Left kidney (tissue), 1 donor: Measurements from ENCODE around the gene RPN2. TPM values are rescaled to one million over a fixed set of nuclear protein-coding genes. Genes with fewer than 3 reads are reported as not detected.

Source experiments
- polyA plus RNA-seq: library from polyadenylated mRNA; unstranded; fragments of 120-200 nt; gene quantifications from one replicate; pipeline ENCODE4 v1.2.1, GENCODE V29; 2013; ENCODE audit not compliant: insufficient read length

Gene RPN2
- polyA plus RNA-seq, 1 donor = 296 TPM

Other genes starting within 250 kb of the RPN2 start
- gene SAMHD1, start 227.6 kb upstream of the RPN2 start, polyA plus RNA-seq = 26.3 TPM
- 15.8 TPM for gene RBL1, start 83.3 kb upstream of the RPN2 start, polyA plus RNA-seq
- gene MROH8, start 218 bp downstream of the RPN2 start, polyA plus RNA-seq = 9.2 TPM
- gene GHRH, start 82.5 kb downstream of the RPN2 start, polyA plus RNA-seq = not detected
- gene MANBAL, start 110.3 kb downstream of the RPN2 start, polyA plus RNA-seq = 72.4 TPM
- 53.5 TPM for gene SRC, start 166.8 kb downstream of the RPN2 start, polyA plus RNA-seq